Right kidney (tissue), 9 donors: Measurements from ENCODE around the gene MIDN.
"Not testable (repeated sequence)": the region's sequence is repeated elsewhere in the genome, so short reads cannot be mapped to it uniquely, and the experiment has no call there.

Source experiments
- DNase-seq: peaks from one replicate; pipeline ENCODE4 v3.0.0-alpha.2; 2016
- long read RNA-seq, 8 donors: transcript quantifications; one replicate each; lab custom pipeline, GENCODE V29; 2026

Gene MIDN
- long read RNA-seq, donor 1, partial matches to known transcripts = 8 of 17 reads
- long read RNA-seq, donor 1, other reads (novel, unspliced or antisense) = 0 of 17 reads
- long read RNA-seq, donor 2, transcript MIDN-206 (7 exons, 3,243 nt) = major isoform, 5 of 48 reads
- long read RNA-seq, donor 2, partial matches to known transcripts = 41 of 48 reads
- long read RNA-seq, donor 2, other reads (novel, unspliced or antisense) = 0 of 48 reads
- long read RNA-seq, donor 3, partial matches to known transcripts = 5 of 9 reads
- long read RNA-seq, donor 3, other reads (novel, unspliced or antisense) = 0 of 9 reads
- long read RNA-seq, donor 4, partial matches to known transcripts = 67 of 76 reads
- long read RNA-seq, donor 4, other reads (novel, unspliced or antisense) = 0 of 76 reads
- long read RNA-seq, donor 5, transcript MIDN-206 (7 exons, 3,243 nt) = major isoform, 11 of 117 reads
- long read RNA-seq, donor 5, partial matches to known transcripts = 101 of 117 reads
- long read RNA-seq, donor 5, other reads (novel, unspliced or antisense) = 0 of 117 reads
- long read RNA-seq, donor 6, transcript MIDN-206 (7 exons, 3,243 nt) = major isoform, 5 of 47 reads
- long read RNA-seq, donor 6, partial matches to known transcripts = 39 of 47 reads
- long read RNA-seq, donor 6, other reads (novel, unspliced or antisense) = 0 of 47 reads
- long read RNA-seq, donor 7 = 0 reads
- long read RNA-seq, donor 8, transcript MIDN-206 (7 exons, 3,243 nt) = major isoform, 5 of 25 reads
- long read RNA-seq, donor 8, partial matches to known transcripts = 13 of 25 reads
- long read RNA-seq, donor 8, other reads (novel, unspliced or antisense) = 0 of 25 reads

- peak; percentile 95 for DNase-seq
Observed at GRCh38 chr19:1248139-1248785, at the start of gene MIDN. Gene MIDN (plus strand): TSS chr19:1248583. CDS start chr19:1250297, 1,714 bp downstream.

- DNase-seq = no peak
Observed at GRCh38 chr19:1199531-1199930, 48.9 kb upstream of the MIDN start.

GRCh38 chr19:1200614-1201013 is 47.8 kb upstream of the MIDN start:
- DNase-seq = not testable (repeated sequence)

- peak; percentile 89 for DNase-seq
Observed at GRCh38 chr19:1205114-1206099, 43.0 kb upstream of the MIDN start, which contains the start of gene STK11. Gene STK11 (plus strand): TSS chr19:1205778. CDS start chr19:1206914, 1,136 bp downstream.

- DNase-seq = peak; percentile 69
Observed at GRCh38 chr19:1206150-1206863, 42.1 kb upstream of the MIDN start.

- peak; percentile 75 for DNase-seq
Observed at GRCh38 chr19:1206864-1207450, 41.4 kb upstream of the MIDN start.

GRCh38 chr19:1208830-1209229 is 39.6 kb upstream of the MIDN start:
- DNase-seq = not testable (repeated sequence)

- no peak for DNase-seq
Observed at GRCh38 chr19:1210227-1210538, 38.2 kb upstream of the MIDN start.

GRCh38 chr19:1211494-1212234 is 36.7 kb upstream of the MIDN start:
- DNase-seq = peak; percentile 49

GRCh38 chr19:1213391-1214286 is 34.7 kb upstream of the MIDN start:
- peak; percentile 50 for DNase-seq

- no peak for DNase-seq
Observed at GRCh38 chr19:1214299-1214861, 34.0 kb upstream of the MIDN start.

- no peak for DNase-seq
Observed at GRCh38 chr19:1214862-1215731, 33.3 kb upstream of the MIDN start.

- no peak for DNase-seq
Observed at GRCh38 chr19:1216756-1217155, 31.6 kb upstream of the MIDN start.

- DNase-seq = no peak
Observed at GRCh38 chr19:1217366-1217765, 31.0 kb upstream of the MIDN start.

GRCh38 chr19:1218751-1219567 is 29.4 kb upstream of the MIDN start:
- no peak for DNase-seq

GRCh38 chr19:1219786-1220476 is 28.5 kb upstream of the MIDN start:
- no peak for DNase-seq
